Ishikawa (cell line): Measurements from ENCODE around the gene NSG1.

Experiments used
- CEBPB ChIP-seq: IDR thresholded peaks from 2 replicates; pipeline ENCODE4 v1.6.1; 2012
- CREB1 ChIP-seq: IDR thresholded peaks from 2 replicates; pipeline ENCODE4 v1.6.1; 2012; ENCODE audit warnings: low read depth
- EGR1 ChIP-seq: IDR thresholded peaks from 2 replicates; pipeline ENCODE4 v1.6.1; 2012
- EP300 ChIP-seq: IDR thresholded peaks from 2 replicates; pipeline ENCODE4 v1.6.1; 2012; ENCODE audit warnings: borderline replicate concordance
- FOXM1 ChIP-seq: IDR thresholded peaks from 2 replicates; pipeline ENCODE4 v1.6.1; 2012; ENCODE audit warnings: low read depth, borderline replicate concordance
- NFIC ChIP-seq: IDR thresholded peaks from 2 replicates; pipeline ENCODE4 v1.6.1; 2012
- RAD21 ChIP-seq: IDR thresholded peaks from 2 replicates; pipeline ENCODE4 v1.6.1; 2012; ENCODE audit warnings: low read depth
- TAF1 ChIP-seq: IDR thresholded peaks from 2 replicates; pipeline ENCODE4 v1.6.1; 2012; ENCODE audit warnings: low read depth, mild to moderate bottlenecking
- TCF12 ChIP-seq: IDR thresholded peaks from 2 replicates; pipeline ENCODE4 v1.6.1; 2012; ENCODE audit warnings: low read depth
- TEAD4 ChIP-seq: IDR thresholded peaks from 2 replicates; pipeline ENCODE4 v1.6.1; 2012
- YY1 ChIP-seq: IDR thresholded peaks from 2 replicates; pipeline ENCODE4 v1.6.1; 2012; ENCODE audit warnings: low read depth
- ZBTB7A ChIP-seq: IDR thresholded peaks from 2 replicates; pipeline ENCODE4 v1.6.1; 2012; ENCODE audit warnings: low read depth
- TF ChIP-seq, protein P1 (sequence below): IDR thresholded peaks from 2 replicates; pipeline ENCODE4 v1.6.1; 2012
- TF ChIP-seq, protein P2 (sequence below): IDR thresholded peaks from 2 replicates; pipeline ENCODE4 v1.6.1; 2012
- TF ChIP-seq, protein P3 (sequence below): IDR thresholded peaks from 2 replicates; pipeline ENCODE4 v1.6.1; 2012; ENCODE audit warnings: low read depth, mild to moderate bottlenecking

Gene NSG1

DNA sequence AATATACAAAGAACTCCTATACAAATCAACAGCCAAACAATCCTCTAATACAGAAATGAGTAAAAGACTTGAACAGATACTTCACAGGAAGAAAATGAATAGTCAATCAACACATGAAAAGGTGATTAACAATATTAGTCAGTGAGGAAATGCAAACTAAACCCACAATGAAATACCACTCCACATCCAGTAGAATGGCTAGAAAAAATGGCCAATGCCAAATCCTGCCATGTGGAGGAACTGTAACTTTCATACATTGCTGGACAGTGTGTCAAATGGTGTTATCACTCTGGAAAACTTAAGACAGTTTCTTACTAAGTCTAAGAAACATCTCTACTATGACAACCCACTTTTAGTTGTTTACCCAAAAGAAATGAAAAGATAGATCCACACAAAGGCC, 59.5 kb downstream of the NSG1 start:
- no peak for TF ChIP-seq TEAD4
- TF ChIP-seq, protein P1, sequence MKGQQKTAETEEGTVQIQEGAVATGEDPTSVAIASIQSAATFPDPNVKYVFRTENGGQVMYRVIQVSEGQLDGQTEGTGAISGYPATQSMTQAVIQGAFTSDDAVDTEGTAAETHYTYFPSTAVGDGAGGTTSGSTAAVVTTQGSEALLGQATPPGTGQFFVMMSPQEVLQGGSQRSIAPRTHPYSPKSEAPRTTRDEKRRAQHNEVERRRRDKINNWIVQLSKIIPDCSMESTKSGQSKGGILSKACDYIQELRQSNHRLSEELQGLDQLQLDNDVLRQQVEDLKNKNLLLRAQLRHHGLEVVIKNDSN: no peak
- no peak for TF ChIP-seq CEBPB

DNA sequence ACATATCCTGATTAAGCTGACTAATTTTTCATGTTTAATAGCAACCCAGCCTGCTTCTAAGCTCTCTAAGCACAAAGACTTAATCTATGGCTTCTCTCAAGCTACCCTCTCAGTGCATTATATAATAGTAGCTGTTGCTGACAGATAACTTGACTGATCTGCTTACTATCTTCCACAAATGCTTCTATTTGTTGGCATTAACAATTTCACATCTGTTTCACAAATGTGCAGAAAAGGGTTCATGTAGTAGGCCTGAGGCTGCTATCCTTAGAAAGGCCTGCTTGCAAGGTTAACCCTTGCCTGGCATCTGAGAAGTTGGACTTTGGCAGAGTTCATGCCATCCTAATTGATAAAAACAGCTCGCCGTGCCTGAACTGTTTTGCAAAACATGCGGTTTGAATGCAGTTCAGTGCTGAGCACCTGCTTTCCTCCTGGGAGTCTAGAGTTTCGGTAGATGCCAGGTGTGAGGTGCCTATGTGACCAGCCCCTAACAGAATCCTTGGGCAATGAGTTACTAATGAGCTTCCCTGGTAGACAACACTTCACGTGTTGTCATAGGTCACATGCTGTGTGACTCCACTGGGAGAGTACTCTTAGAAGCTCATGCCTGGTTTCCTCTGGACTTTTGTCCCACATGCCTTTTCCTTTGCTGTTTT, 68.4 kb downstream of the NSG1 start:
- TF ChIP-seq EGR1: no peak
- TF ChIP-seq, protein P1: no peak
- no peak for TF ChIP-seq CEBPB
- TF ChIP-seq CREB1: no peak
- no peak for TF ChIP-seq YY1
- TF ChIP-seq TCF12: no peak
- no peak for TF ChIP-seq NFIC
- no peak for TF ChIP-seq RAD21
- TF ChIP-seq, protein P2, sequence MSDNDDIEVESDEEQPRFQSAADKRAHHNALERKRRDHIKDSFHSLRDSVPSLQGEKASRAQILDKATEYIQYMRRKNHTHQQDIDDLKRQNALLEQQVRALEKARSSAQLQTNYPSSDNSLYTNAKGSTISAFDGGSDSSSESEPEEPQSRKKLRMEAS: no peak
- TF ChIP-seq ZBTB7A: no peak
- TF ChIP-seq TAF1: no peak
- TF ChIP-seq FOXM1: no peak
- no peak for TF ChIP-seq TEAD4

DNA sequence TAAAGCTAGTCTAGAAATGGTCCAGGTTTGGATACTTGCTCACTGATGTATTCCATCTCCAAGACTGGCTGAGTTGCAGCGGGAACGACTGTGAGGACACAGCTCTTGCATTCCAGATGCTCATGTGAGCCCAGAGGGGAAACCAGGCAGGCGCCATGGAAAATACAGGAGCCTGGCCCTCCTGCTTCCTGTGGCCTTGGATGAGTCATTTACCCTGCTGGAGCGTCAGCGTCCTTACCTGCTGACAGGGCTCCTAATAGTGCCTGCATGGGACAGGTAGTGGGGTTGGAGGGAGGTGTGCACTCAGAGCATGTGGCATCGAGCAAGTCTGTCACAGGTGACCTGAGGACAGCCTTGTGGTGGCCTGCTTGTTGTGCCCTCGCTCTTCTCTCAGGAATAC, 69.4 kb downstream of the NSG1 start:
- TF ChIP-seq, protein P2: no peak
- TF ChIP-seq, protein P3, sequence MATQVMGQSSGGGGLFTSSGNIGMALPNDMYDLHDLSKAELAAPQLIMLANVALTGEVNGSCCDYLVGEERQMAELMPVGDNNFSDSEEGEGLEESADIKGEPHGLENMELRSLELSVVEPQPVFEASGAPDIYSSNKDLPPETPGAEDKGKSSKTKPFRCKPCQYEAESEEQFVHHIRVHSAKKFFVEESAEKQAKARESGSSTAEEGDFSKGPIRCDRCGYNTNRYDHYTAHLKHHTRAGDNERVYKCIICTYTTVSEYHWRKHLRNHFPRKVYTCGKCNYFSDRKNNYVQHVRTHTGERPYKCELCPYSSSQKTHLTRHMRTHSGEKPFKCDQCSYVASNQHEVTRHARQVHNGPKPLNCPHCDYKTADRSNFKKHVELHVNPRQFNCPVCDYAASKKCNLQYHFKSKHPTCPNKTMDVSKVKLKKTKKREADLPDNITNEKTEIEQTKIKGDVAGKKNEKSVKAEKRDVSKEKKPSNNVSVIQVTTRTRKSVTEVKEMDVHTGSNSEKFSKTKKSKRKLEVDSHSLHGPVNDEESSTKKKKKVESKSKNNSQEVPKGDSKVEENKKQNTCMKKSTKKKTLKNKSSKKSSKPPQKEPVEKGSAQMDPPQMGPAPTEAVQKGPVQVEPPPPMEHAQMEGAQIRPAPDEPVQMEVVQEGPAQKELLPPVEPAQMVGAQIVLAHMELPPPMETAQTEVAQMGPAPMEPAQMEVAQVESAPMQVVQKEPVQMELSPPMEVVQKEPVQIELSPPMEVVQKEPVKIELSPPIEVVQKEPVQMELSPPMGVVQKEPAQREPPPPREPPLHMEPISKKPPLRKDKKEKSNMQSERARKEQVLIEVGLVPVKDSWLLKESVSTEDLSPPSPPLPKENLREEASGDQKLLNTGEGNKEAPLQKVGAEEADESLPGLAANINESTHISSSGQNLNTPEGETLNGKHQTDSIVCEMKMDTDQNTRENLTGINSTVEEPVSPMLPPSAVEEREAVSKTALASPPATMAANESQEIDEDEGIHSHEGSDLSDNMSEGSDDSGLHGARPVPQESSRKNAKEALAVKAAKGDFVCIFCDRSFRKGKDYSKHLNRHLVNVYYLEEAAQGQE: no peak
- TF ChIP-seq FOXM1: no peak
- TF ChIP-seq EP300: no peak
- TF ChIP-seq CREB1: no peak
- TF ChIP-seq TEAD4: no peak
- TF ChIP-seq, protein P1: no peak
- no peak for TF ChIP-seq NFIC

DNA sequence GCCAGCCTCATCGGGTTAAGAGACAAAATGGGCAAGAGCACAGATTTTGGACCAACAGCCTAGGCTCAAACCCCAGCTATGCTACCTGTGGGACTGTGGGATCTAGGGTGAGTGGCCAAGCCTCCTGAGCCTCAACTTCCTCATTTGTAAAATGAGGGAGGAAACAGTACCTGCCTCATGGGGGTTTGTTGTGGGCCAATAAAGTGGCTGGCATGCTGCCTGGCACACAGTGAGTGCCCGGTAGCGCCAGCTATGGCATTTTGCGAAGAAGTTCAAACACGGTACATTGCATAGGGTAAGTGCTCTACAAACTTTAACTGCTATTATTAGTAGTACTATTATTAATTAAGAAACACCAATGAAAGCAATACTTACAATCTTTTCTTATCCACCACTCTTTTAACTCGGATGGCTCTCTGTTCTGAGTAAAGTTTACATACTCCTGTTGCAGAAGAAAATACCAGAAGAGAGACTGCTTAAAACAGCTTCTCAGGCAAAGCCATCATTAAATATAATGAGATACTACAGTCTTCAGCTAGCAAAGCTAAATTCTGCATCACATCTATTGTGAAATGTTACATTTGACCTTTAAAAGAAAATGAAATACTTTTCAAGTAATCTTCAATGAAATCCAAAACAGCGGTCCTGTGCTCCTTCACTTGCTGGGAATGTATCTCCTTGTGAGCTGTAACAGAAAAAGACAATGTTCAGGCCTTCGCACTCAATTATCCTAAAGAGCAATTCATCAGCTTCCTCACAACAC, 70.1 kb downstream of the NSG1 start:
- TF ChIP-seq RAD21: no peak
- TF ChIP-seq EGR1: no peak
- TF ChIP-seq ZBTB7A: no peak
- TF ChIP-seq, protein P1: no peak
- no peak for TF ChIP-seq YY1
- TF ChIP-seq CREB1: no peak
- TF ChIP-seq, protein P2: no peak
- TF ChIP-seq TEAD4: no peak
- no peak for TF ChIP-seq TCF12
- TF ChIP-seq NFIC: no peak
- TF ChIP-seq EP300: no peak
- TF ChIP-seq FOXM1: no peak
- TF ChIP-seq CEBPB: no peak
- TF ChIP-seq, protein P3: no peak
- TF ChIP-seq TAF1: no peak
